ENCODE results near the gene SGO2. TPM values are rescaled to one million over a fixed set of nuclear protein-coding genes. Genes with fewer than 3 reads are reported as not detected.

The SGO2 gene
- total and polyA plus RNA-seq, 2 of the 13 experiments (the other 11 are each of a cell fraction or from before 2014, with no cell fraction given), result 5.1 to 16.2 TPM

DNA sequence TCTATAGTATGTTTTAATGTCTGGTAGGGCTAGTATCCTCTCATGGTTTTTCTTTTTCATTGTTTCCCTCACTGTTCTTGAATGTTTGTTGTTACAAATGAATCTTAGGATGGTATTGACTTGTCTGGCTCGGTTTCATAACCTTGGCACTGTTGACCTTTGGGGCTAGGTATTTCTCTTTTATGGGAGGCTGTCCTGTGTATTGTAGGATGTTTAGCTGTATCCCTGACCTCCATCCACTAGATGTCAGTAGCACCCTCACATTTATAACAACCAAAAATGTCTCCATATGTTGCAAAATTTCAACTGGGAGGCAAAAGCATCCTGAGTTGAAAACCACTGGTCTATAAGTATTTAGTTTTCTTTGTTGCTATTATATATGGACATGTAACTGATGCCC, 52.8 kb downstream of the SGO2 start (continued):
- no peak for TF ChIP-seq ZNF225 (CRISPR knock-in tag; IDR thresholded peaks at IDR 0.05)
- TF ChIP-seq FOXA3 (CRISPR knock-in tag; IDR thresholded peaks at IDR 0.05), result peak; percentile 87
- no peak for TF ChIP-seq MTA3 (CRISPR knock-in tag; IDR thresholded peaks at IDR 0.05)
- no peak for TF ChIP-seq SIX1 (CRISPR knock-in tag; IDR thresholded peaks at IDR 0.05; ENCODE audit: borderline replicate concordance)
- no peak for TF ChIP-seq ZNF607 (CRISPR knock-in tag; IDR thresholded peaks at IDR 0.05; ENCODE audit: borderline replicate concordance)
- TF ChIP-seq MAF1 (CRISPR knock-in tag; IDR thresholded peaks at IDR 0.05; ENCODE audit: borderline replicate concordance), result no peak
- TF ChIP-seq ZNF562 (CRISPR knock-in tag; IDR thresholded peaks at IDR 0.05; ENCODE audit: borderline replicate concordance), result no peak
- no peak for TF ChIP-seq POLR2G (IDR thresholded peaks at IDR 0.05; ENCODE audit: low read depth, low read length)
- peak; percentile 34; the same call in 1 of the 2 replicates for TF ChIP-seq NCOR1 (IDR thresholded peaks at IDR 0.05; ENCODE audit: borderline replicate concordance, low read length)
- no peak for TF ChIP-seq ZNF7 (CRISPR knock-in tag; IDR thresholded peaks at IDR 0.05)
- TF ChIP-seq FOXA1 (IDR thresholded peaks at IDR 0.05), result peak; percentile 81
- peak; percentile 84 for TF ChIP-seq FOXA1 (CRISPR knock-in tag; IDR thresholded peaks at IDR 0.05)
- TF ChIP-seq NR2F6 (IDR thresholded peaks at IDR 0.05), result peak; percentile 91
- peak; percentile 89 for TF ChIP-seq NR2F6 (CRISPR knock-in tag; IDR thresholded peaks at IDR 0.05)
- no peak for TF ChIP-seq MAFG (CRISPR knock-in tag; IDR thresholded peaks at IDR 0.05)
- TF ChIP-seq ZNF644 (CRISPR knock-in tag; IDR thresholded peaks at IDR 0.05; ENCODE audit: low read depth), result peak; percentile 69; the same call in 1 of the 2 replicates
- no peak for TF ChIP-seq SRSF9 (IDR thresholded peaks at IDR 0.05; ENCODE audit: borderline replicate concordance, insufficient read depth, low read depth, low read length, poor library complexity, severe bottlenecking)
- no peak for TF ChIP-seq SRF (IDR thresholded peaks at IDR 0.05; ENCODE audit: low read depth, low read length)
- TF ChIP-seq ZBTB21 (CRISPR knock-in tag; IDR thresholded peaks at IDR 0.05), result no peak
- TF ChIP-seq ZKSCAN8 (CRISPR knock-in tag; IDR thresholded peaks at IDR 0.05; ENCODE audit: borderline replicate concordance), result 0 out of 2 replicates have a peak, but pooled peaks have one; percentile 30
- TF ChIP-seq ZNF589 (CRISPR knock-in tag; conservative IDR thresholded peaks at IDR 0.05), result no peak
- TF ChIP-seq, protein P1, sequence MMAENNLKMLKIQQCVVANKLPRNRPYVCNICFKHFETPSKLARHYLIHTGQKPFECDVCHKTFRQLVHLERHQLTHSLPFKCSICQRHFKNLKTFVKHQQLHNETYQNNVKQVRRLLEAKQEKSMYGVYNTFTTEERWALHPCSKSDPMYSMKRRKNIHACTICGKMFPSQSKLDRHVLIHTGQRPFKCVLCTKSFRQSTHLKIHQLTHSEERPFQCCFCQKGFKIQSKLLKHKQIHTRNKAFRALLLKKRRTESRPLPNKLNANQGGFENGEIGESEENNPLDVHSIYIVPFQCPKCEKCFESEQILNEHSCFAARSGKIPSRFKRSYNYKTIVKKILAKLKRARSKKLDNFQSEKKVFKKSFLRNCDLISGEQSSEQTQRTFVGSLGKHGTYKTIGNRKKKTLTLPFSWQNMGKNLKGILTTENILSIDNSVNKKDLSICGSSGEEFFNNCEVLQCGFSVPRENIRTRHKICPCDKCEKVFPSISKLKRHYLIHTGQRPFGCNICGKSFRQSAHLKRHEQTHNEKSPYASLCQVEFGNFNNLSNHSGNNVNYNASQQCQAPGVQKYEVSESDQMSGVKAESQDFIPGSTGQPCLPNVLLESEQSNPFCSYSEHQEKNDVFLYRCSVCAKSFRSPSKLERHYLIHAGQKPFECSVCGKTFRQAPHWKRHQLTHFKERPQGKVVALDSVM (CRISPR knock-in tag; IDR thresholded peaks at IDR 0.05), result 0 out of 2 replicates have a peak, but pooled peaks have one; percentile 22
- TF ChIP-seq, protein P2, sequence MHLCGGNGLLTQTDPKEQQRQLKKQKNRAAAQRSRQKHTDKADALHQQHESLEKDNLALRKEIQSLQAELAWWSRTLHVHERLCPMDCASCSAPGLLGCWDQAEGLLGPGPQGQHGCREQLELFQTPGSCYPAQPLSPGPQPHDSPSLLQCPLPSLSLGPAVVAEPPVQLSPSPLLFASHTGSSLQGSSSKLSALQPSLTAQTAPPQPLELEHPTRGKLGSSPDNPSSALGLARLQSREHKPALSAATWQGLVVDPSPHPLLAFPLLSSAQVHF (CRISPR knock-in tag; IDR thresholded peaks at IDR 0.05), result no peak
- no peak for TF ChIP-seq JUND (CRISPR knock-in tag; IDR thresholded peaks at IDR 0.05)
- 0 out of 2 replicates have a peak, but pooled peaks have one; percentile 29 for TF ChIP-seq DNMT3B (CRISPR knock-in tag; conservative IDR thresholded peaks at IDR 0.05)
- TF ChIP-seq KDM5A (IDR thresholded peaks at IDR 0.05; ENCODE audit: borderline replicate concordance, low read length), result peak; percentile 33; the same call in 1 of the 2 replicates
- TF ChIP-seq ERF (CRISPR knock-in tag; IDR thresholded peaks at IDR 0.05), result peak; percentile 48; the same call in 1 of the 2 replicates
- no peak for TF ChIP-seq NR3C1 (CRISPR knock-in tag; IDR thresholded peaks at IDR 0.05)
- TF ChIP-seq ZNF547 (CRISPR knock-in tag; IDR thresholded peaks at IDR 0.05), result no peak
- TF ChIP-seq, protein P3, sequence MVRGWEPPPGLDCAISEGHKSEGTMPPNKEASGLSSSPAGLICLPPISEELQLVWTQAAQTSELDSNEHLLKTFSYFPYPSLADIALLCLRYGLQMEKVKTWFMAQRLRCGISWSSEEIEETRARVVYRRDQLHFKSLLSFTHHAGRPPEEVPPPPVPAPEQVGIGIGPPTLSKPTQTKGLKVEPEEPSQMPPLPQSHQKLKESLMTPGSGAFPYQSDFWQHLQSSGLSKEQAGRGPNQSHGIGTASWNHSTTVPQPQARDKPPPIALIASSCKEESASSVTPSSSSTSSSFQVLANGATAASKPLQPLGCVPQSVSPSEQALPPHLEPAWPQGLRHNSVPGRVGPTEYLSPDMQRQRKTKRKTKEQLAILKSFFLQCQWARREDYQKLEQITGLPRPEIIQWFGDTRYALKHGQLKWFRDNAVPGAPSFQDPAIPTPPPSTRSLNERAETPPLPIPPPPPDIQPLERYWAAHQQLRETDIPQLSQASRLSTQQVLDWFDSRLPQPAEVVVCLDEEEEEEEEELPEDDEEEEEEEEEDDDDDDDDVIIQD (CRISPR knock-in tag; IDR thresholded peaks at IDR 0.05; ENCODE audit: low read depth), result peak; percentile 85
- TF ChIP-seq ATF1 (CRISPR knock-in tag; IDR thresholded peaks at IDR 0.05), result no peak
- no peak for TF ChIP-seq TCF12 (IDR thresholded peaks at IDR 0.05)
- no peak for TF ChIP-seq TCF12 (CRISPR knock-in tag; IDR thresholded peaks at IDR 0.05)

All from HepG2 (cell line).